ENCODE measurements around the gene SLC1A3.

SLC1A3 gene

GRCh38 chr5:36619012-36619635 lies 12.7 kb downstream of the SLC1A3 start:
- TF ChIP-seq CTCF (conservative IDR thresholded peaks at IDR 0.05; ENCODE audit: low read length) = no peak
- H3K4me3 ChIP-seq (ENCODE audit: low read length) = no peak overlapping the region
- no peak for DNase-seq (ENCODE audit: low read depth)

- DNase-seq (ENCODE audit: low read depth) = no peak
- no peak for TF ChIP-seq CTCF (conservative IDR thresholded peaks at IDR 0.05; ENCODE audit: low read length)
- H3K4me3 ChIP-seq (ENCODE audit: low read length) = no peak overlapping the region
These were observed 15.6 kb downstream of the SLC1A3 start for GRCh38 chr5:36621985-36622384.

DNA sequence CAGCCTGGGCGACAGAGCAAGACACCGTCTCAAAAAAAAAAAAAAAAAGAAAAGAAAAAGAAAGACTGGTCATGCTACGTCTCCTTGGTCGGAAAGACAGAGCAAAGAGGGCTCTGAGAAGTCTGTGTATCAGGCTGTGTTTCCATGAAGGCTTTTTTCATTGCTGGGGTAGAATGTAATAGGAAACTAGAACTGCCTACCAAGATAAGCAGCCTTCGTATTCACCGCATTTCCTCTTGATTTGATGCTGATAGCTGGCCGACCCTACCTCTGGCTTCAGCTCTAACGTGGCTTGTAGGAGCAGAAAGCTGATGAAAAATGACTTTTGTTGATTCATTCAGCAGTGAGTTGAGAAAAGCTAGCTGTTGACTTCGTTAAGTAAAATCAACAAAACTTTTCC lies 17.4 kb downstream of the SLC1A3 start:
- no peak for TF ChIP-seq CTCF (conservative IDR thresholded peaks at IDR 0.05; ENCODE audit: low read length)
- no peak for DNase-seq (ENCODE audit: low read depth)
- no peak overlapping the region for H3K4me3 ChIP-seq (ENCODE audit: low read length)

GRCh38 chr5:36624277-36624676 lies 17.9 kb downstream of the SLC1A3 start:
- no peak overlapping the region for H3K4me3 ChIP-seq (ENCODE audit: low read length)
- DNase-seq (ENCODE audit: low read depth) = no peak

DNA sequence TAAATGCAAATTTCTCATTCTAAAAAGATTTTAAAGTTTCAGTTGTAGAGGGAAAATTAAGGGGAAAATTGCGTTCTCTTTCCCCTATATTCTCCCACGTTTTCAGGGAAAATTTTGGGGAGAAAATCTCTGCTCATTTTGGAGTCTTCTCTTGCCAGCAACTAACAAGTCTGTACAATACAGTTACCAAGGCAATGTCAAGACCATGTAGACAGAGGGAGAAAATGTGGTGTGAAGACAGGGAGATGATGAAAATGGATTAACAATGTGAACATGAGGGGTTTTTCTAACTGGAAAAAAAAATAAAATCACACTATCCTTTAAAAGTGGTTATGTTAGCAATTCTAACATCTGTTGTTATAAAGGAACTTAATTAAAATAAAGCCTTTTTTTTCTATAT lies 22.3 kb downstream of the SLC1A3 start:
- DNase-seq (ENCODE audit: low read depth) = no peak
- no peak overlapping the region for H3K4me3 ChIP-seq (ENCODE audit: low read length)
- TF ChIP-seq CTCF (conservative IDR thresholded peaks at IDR 0.05; ENCODE audit: low read length) = no peak

More at GRCh38 chr5:36624277-36624676, 17.9 kb downstream of the SLC1A3 start:
- TF ChIP-seq CTCF (conservative IDR thresholded peaks at IDR 0.05; ENCODE audit: low read length) = no peak

GRCh38 chr5:36629729-36630128 lies 23.3 kb downstream of the SLC1A3 start:
- DNase-seq (ENCODE audit: low read depth) = no peak
- TF ChIP-seq CTCF (conservative IDR thresholded peaks at IDR 0.05; ENCODE audit: low read length) = no peak
- H3K4me3 ChIP-seq (ENCODE audit: low read length) = no peak overlapping the region
